Measurements from ENCODE around the gene CFAP410. TPM values are rescaled to one million over a fixed set of nuclear protein-coding genes. Genes with fewer than 3 reads are reported as not detected.

CFAP410 gene
- total RNA-seq, 1 donor from 2014 or later, result 24.3 TPM

- intact Hi-C loops (cut with DNase I), result no loop called here
- Histone ChIP-seq H3K27me3 (no peaks in the 10 kb centered on the region), H3K9me3 (no peaks in the 10 kb centered on the region), H3K4me3 (no peak overlapping the region), H3K36me3 (no peaks in the 10 kb centered on the region), H3K27ac (no peak overlapping the region), H3K4me1 (no peaks in the 10 kb centered on the region)
- no peak for DNase-seq (ENCODE audit: extremely low spot score in 2 of 2)
- TF ChIP-seq POLR2AphosphoS5 (IDR thresholded peaks at IDR 0.05; ENCODE audit: insufficient read depth in 1 of 2, low read depth in 1 of 2), result no peak
- no peak for TF ChIP-seq CTCF (IDR thresholded peaks at IDR 0.05)
- TF ChIP-seq POLR2A (IDR thresholded peaks at IDR 0.05), result no peak
These were observed 31.0 kb upstream of the CFAP410 start for GRCh38 chr21:44370027-44370735.

- Histone ChIP-seq H3K9me3 (no peaks in the 10 kb centered on the region), H3K4me3 (no peak overlapping the region), H3K27me3 (no peaks in the 10 kb centered on the region), H3K4me1 (no peaks in the 10 kb centered on the region), H3K36me3 (no peaks in the 10 kb centered on the region), H3K27ac (no peak overlapping the region)
- TF ChIP-seq POLR2A (IDR thresholded peaks at IDR 0.05), result no peak
- TF ChIP-seq POLR2AphosphoS5 (IDR thresholded peaks at IDR 0.05; ENCODE audit: insufficient read depth in 1 of 2, low read depth in 1 of 2), result no peak
- no peak for TF ChIP-seq CTCF (IDR thresholded peaks at IDR 0.05)
- intact Hi-C loops (cut with DNase I), result no loop called here
- DNase-seq (ENCODE audit: extremely low spot score in 2 of 2), result no peak
These were observed 29.7 kb upstream of the CFAP410 start for GRCh38 chr21:44368711-44369446.

- Histone ChIP-seq H3K27me3 (no peaks in the 10 kb centered on the region), H3K27ac (no peak overlapping the region), H3K36me3 (no peaks in the 10 kb centered on the region), H3K4me1 (no peaks in the 10 kb centered on the region), H3K9me3 (no peaks in the 10 kb centered on the region), H3K4me3 (no peak overlapping the region)
- TF ChIP-seq POLR2A (IDR thresholded peaks at IDR 0.05) (no peak), CTCF (IDR thresholded peaks at IDR 0.05) (no peak), POLR2AphosphoS5 (IDR thresholded peaks at IDR 0.05; ENCODE audit: insufficient read depth in 1 of 2, low read depth in 1 of 2) (no peak)
- intact Hi-C loops (cut with DNase I), result no loop called here
- no peak for DNase-seq (ENCODE audit: extremely low spot score in 2 of 2)
These were observed 27.5 kb upstream of the CFAP410 start for GRCh38 chr21:44366586-44367211.

- DNase-seq (ENCODE audit: extremely low spot score in 2 of 2), result no peak
- intact Hi-C loops (cut with DNase I), result no loop called here
- no peaks in the 10 kb centered on the region for H3K27me3 ChIP-seq
- no peaks in the 10 kb centered on the region for H3K9me3 ChIP-seq
- H3K27ac ChIP-seq, result no peak overlapping the region
- no peaks in the 10 kb centered on the region for H3K36me3 ChIP-seq
- TF ChIP-seq CTCF (IDR thresholded peaks at IDR 0.05) (no peak), POLR2A (IDR thresholded peaks at IDR 0.05) (no peak), POLR2AphosphoS5 (IDR thresholded peaks at IDR 0.05; ENCODE audit: insufficient read depth in 1 of 2, low read depth in 1 of 2) (no peak)
- H3K4me1 ChIP-seq, result no peaks in the 10 kb centered on the region
- H3K4me3 ChIP-seq, result no peak overlapping the region
These were observed 26.9 kb upstream of the CFAP410 start for GRCh38 chr21:44365967-44366585.

Measured in vagina (tissue), 2 donors.